Hepatocyte (in vitro differentiated cells): ENCODE measurements around the gene CNIH2.

Experiments used
- CTCF ChIP-seq: fragments of 200-600 bp; sonication (generic); IDR thresholded peaks from 2 replicates; pipeline ENCODE4 v1.5.1; 2016; ENCODE audit warnings: antibody characterized with exemption, mild to moderate bottlenecking; ENCODE audit not compliant: poor library complexity
- EZH2phosphoT487 ChIP-seq: fragments of 200-600 bp; sonication (generic); IDR thresholded peaks from one replicate; pipeline ENCODE4 v1.6.1; 2018; ENCODE audit warnings: antibody characterized with exemption, mild to moderate bottlenecking, low read depth, moderate library complexity; ENCODE audit not compliant: unreplicated experiment, severe bottlenecking

- no peak for TF ChIP-seq CTCF
- no peak for TF ChIP-seq EZH2phosphoT487
Measured at GRCh38 chr11:66333220-66333877, 55.4 kb downstream of the CNIH2 start.
